Stimulated activated CD4-positive, alpha-beta T cell treated with anti-CD3 and anti-CD28 coated beads, Interleukin-1b, Interleukin-23, amount 100 ng/mL, for 1 hour (primary cell): Measurements from ENCODE around the gene BCL2L12.

Source experiments
- DNase-seq, 2 donors: peaks; one replicate each; pipeline ENCODE4 v3.0.0-alpha.2; 2020; ENCODE audit warnings: low read depth in 2 of 2

Gene BCL2L12

GRCh38 chr19:49664171-49665035, 1.3 kb upstream of the BCL2L12 start:
- DNase-seq, result peak; percentile 77 to 92

- no peak for DNase-seq
Observed at GRCh38 chr19:49665036-49665350, 740 bp upstream of the BCL2L12 start.

- DNase-seq, result no peak
Observed at GRCh38 chr19:49666120-49666444, 349 bp downstream of the BCL2L12 start.

GRCh38 chr19:49667473-49667872, 1.7 kb downstream of the BCL2L12 start:
- DNase-seq, result no peak

GRCh38 chr19:49669516-49669915, 3.8 kb downstream of the BCL2L12 start:
- DNase-seq, result no peak

- peak in 1 of 2 donors; percentile 59 for DNase-seq
Observed at GRCh38 chr19:49672131-49672919, 6.6 kb downstream of the BCL2L12 start.

- no peak for DNase-seq
Observed at GRCh38 chr19:49676136-49676783, 10.5 kb downstream of the BCL2L12 start.

- DNase-seq, result peak; percentile 94 to 96
Observed at GRCh38 chr19:49676784-49677230, 11.1 kb downstream of the BCL2L12 start.

- no peak for DNase-seq
Observed at GRCh38 chr19:49677231-49677900, 11.6 kb downstream of the BCL2L12 start, which contains the start of gene PRMT1. TSS of gene PRMT1 (plus strand) at chr19:49677271. CDS start at chr19:49677281, 10 bp downstream.

- peak in 1 of 2 donors; percentile 68 for DNase-seq
Observed at GRCh38 chr19:49677901-49678674, 12.4 kb downstream of the BCL2L12 start.

GRCh38 chr19:49678985-49679770, 13.4 kb downstream of the BCL2L12 start:
- no peak for DNase-seq

GRCh38 chr19:49679771-49680413, 14.2 kb downstream of the BCL2L12 start:
- no peak for DNase-seq

- DNase-seq, result peak; percentile 88 to 97
Observed at GRCh38 chr19:49680421-49681351, 15.0 kb downstream of the BCL2L12 start.

GRCh38 chr19:49681830-49682229, 16.1 kb downstream of the BCL2L12 start:
- no peak for DNase-seq

- DNase-seq, result no peak
Observed at GRCh38 chr19:49682274-49682673, 16.5 kb downstream of the BCL2L12 start.

GRCh38 chr19:49683814-49684250, 18.1 kb downstream of the BCL2L12 start:
- DNase-seq, result no peak

- no peak for DNase-seq
Observed at GRCh38 chr19:49684251-49684982, 18.7 kb downstream of the BCL2L12 start.
